K562 (cell line): ENCODE results near the gene FAM53A. TPM values are rescaled to one million over a fixed set of nuclear protein-coding genes. Genes with fewer than 3 reads are reported as not detected.

Experiments used
- ARID1B ChIP-seq: fragments of 450-650 bp; IDR thresholded peaks from 2 replicates; pipeline ENCODE4 v1.6.1; 2016; ENCODE audit warnings: antibody characterized with exemption, mild to moderate bottlenecking, inconsistent platforms
- FUS ChIP-seq: fragments of 200-400 bp; formaldehyde crosslinking; optimal IDR thresholded peaks from 2 replicates; pipeline ENCODE3; 2017; ENCODE audit warnings: low read depth, low read length
- HMGXB4 ChIP-seq: sonication (generic); formaldehyde crosslinking; IDR thresholded peaks from 2 replicates; pipeline ENCODE4 v1.8.1; 2023; ENCODE audit warnings: mild to moderate bottlenecking, missing genetic modification reagents
- SMARCC2 ChIP-seq: fragments of 450-650 bp; IDR thresholded peaks from 2 replicates; pipeline ENCODE4 v1.6.1; 2017; ENCODE audit warnings: antibody characterized with exemption, moderate library complexity, mild to moderate bottlenecking, low read depth
- SREBF2 ChIP-seq: sonication (generic); formaldehyde crosslinking; IDR thresholded peaks from 2 replicates; pipeline ENCODE4 v1.4.0; 2020; ENCODE audit warnings: mild to moderate bottlenecking, missing genetic modification reagents
- ZEB2 ChIP-seq: fragments of 450-650 bp; IDR thresholded peaks from 2 replicates; pipeline ENCODE4 v1.6.1; 2016
- ZFP36 ChIP-seq: fragments of 150-350 bp; IDR thresholded peaks from 2 replicates; pipeline ENCODE4 v1.6.1; 2018; ENCODE audit warnings: low read length, low read depth; ENCODE audit not compliant: partially characterized antibody
- ZNF232 ChIP-seq: sonication (generic); formaldehyde crosslinking; IDR thresholded peaks from 2 replicates; pipeline ENCODE4 v1.8.0; 2022; ENCODE audit warnings: mild to moderate bottlenecking, missing genetic modification reagents
- ZNF76 ChIP-seq: fragments of 250-450 bp; sonication (Bioruptor Pico); IDR thresholded peaks from 2 replicates; pipeline ENCODE4 v1.4.0; 2020; ENCODE audit warnings: mild to moderate bottlenecking, moderate library complexity, borderline replicate concordance
- polyA plus RNA-seq, 8 experiments: library from polyadenylated mRNA; depleted of rRNA in 4 of 8; stranded (reverse) in 5 of 8; unstranded in 3 of 8; fragments of >200 nt; fragmentation: Nextera tagmentation in 2 of 8; fragmentation: Illumina TruSeq in 1 of 8; extraction: Ambion mirVana in 2 of 8; extraction: Trizol in 1 of 8; gene quantifications; 2 replicates each; pipeline versions ENCODE4 v1.2.1 to v1.2.3, GENCODE V29; 2011 to 2014; ENCODE audit warnings: inconsistent platforms in 1 of 8, missing spikeins in 1 of 8
- total RNA-seq, 7 experiments: library from RNA; depleted of rRNA in 6 of 7; stranded (reverse); fragments of >200 nt in 6 of 7; fragmentation: Illumina TruSeq in 2 of 7; extraction: Trizol in 2 of 7; gene quantifications; 2 replicates each; pipeline versions ENCODE4 v1.2.1 to v1.2.3, GENCODE V29; 2011 to 2021; ENCODE audit warnings: low replicate concordance in 1 of 7
- TF ChIP-seq, protein P1 (sequence below), 3 experiments: fragments of 200-800 bp in 1 of 3; fragments of 250-450 bp in 1 of 3; fragments of 450-650 bp in 1 of 3; sonication (Bioruptor Pico) in 1 of 3; sonication (Bioruptor generic) in 1 of 3; formaldehyde crosslinking in 1 of 3; IDR thresholded peaks; 2 replicates each; pipeline versions ENCODE4 v1.6.1 to v1.8.0; 2016 to 2022; ENCODE audit warnings: mild to moderate bottlenecking in 2 of 3, missing genetic modification characterization in 2 of 3, missing compliant biosample characterization in 1 of 3, moderate library complexity in 1 of 3
- TF ChIP-seq, protein P2 (sequence below): sonication (generic); formaldehyde crosslinking; IDR thresholded peaks from 2 replicates; pipeline ENCODE4 v1.8.1; 2023; ENCODE audit warnings: mild to moderate bottlenecking, missing genetic modification reagents

The FAM53A gene
- total and polyA plus RNA-seq, 9 of the 15 experiments (the other 6 are each of a cell fraction or from before 2014, with no cell fraction given) = 0.53 to 2.7 (median 1.4) TPM; not detected in 2

DNA sequence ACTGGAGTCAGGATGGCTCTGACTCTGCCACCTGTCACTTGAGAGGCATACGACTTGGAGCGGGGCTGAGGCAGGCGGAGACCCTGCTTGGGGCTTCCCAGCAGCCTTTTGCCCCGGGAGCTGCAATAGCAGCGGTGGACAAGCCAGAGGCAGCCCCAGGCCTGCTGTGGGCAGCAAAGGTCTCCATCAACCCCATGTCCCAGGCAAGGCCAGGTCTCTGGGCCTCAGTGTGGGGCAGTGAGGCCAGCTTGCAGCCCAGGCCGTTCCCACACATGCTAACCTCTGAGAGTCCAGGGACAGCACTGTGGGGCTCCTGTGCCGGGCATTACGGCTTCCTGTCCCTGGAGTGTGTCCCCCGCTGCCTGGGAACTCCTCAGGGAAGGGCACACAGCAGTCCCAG lies 53.0 kb downstream of the FAM53A start (continued):
- TF ChIP-seq SMARCC2 (no peak), HMGXB4 (no peak), SREBF2 (CRISPR knock-in tag) (no peak), ZNF232 (no peak), ZNF76 (CRISPR knock-in tag) (no peak), ARID1B (no peak), ZFP36 (no peak), ZEB2 (no peak), FUS (no peak)
- TF ChIP-seq, protein P1, sequence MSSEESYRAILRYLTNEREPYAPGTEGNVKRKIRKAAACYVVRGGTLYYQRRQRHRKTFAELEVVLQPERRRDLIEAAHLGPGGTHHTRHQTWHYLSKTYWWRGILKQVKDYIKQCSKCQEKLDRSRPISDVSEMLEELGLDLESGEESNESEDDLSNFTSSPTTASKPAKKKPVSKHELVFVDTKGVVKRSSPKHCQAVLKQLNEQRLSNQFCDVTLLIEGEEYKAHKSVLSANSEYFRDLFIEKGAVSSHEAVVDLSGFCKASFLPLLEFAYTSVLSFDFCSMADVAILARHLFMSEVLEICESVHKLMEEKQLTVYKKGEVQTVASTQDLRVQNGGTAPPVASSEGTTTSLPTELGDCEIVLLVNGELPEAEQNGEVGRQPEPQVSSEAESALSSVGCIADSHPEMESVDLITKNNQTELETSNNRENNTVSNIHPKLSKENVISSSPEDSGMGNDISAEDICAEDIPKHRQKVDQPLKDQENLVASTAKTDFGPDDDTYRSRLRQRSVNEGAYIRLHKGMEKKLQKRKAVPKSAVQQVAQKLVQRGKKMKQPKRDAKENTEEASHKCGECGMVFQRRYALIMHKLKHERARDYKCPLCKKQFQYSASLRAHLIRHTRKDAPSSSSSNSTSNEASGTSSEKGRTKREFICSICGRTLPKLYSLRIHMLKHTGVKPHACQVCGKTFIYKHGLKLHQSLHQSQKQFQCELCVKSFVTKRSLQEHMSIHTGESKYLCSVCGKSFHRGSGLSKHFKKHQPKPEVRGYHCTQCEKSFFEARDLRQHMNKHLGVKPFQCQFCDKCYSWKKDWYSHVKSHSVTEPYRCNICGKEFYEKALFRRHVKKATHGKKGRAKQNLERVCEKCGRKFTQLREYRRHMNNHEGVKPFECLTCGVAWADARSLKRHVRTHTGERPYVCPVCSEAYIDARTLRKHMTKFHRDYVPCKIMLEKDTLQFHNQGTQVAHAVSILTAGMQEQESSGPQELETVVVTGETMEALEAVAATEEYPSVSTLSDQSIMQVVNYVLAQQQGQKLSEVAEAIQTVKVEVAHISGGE (CRISPR knock-in tag; IDR thresholded peaks at IDR 0.05) = no peak
- TF ChIP-seq, protein P2, sequence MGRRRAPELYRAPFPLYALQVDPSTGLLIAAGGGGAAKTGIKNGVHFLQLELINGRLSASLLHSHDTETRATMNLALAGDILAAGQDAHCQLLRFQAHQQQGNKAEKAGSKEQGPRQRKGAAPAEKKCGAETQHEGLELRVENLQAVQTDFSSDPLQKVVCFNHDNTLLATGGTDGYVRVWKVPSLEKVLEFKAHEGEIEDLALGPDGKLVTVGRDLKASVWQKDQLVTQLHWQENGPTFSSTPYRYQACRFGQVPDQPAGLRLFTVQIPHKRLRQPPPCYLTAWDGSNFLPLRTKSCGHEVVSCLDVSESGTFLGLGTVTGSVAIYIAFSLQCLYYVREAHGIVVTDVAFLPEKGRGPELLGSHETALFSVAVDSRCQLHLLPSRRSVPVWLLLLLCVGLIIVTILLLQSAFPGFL (CRISPR knock-in tag) = no peak
